HuH-7.5 (cell line): ENCODE results near the gene NRCAM.
A peak's percentile ranks its signal among the peaks of the same experiment; 100 is the strongest.
"Not testable (repeated sequence)": the region's sequence is repeated elsewhere in the genome, so short reads cannot be mapped to it uniquely, and the experiment has no call there.

Source experiments
- DNase-seq: peaks from one replicate; pipeline ENCODE4 v3.0.0; 2011; ENCODE audit warnings: low spot score

NRCAM gene

DNA sequence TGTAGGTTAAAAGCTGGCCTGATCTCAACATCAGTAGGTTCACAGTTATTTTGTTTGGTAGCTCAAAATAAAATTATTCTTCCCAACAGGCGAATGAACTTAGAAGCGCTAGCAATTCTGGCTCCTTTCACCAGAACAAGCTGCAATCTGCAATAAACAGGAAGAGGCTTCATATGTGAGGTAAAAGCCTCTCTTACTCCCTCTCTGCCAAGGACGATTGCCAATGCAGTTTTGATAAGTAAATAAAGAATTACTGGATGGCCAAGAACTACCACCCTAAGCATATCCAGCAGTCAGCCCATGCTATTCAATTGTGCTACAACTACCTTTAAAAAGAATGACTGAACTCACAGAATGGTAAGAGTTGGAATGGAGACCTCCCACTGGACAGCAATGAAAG lies 176.1 kb downstream of the NRCAM start:
- DNase-seq = no peak

DNA sequence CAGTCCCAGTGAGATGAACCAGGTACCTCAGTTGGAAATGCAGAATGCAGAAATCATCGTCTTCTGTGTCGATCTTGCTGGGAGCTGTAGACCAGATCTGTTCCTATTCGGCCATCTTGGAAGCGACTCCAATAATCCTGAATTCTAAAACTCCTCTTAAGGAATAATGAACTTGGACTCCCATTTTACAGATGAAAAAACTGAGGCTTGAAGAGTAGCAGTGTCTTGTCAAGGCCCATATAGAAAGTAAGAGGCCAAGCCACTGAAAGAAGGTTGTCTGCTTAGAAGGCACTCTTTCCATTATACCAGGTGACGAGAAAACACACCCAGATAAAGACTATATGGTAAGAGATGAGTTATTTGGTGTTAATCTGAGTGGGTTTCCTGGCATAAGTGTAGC lies 177.5 kb downstream of the NRCAM start:
- no peak for DNase-seq

- no peak for DNase-seq
Observed at GRCh38 chr7:108278281-108278680, 178.0 kb downstream of the NRCAM start.

GRCh38 chr7:108274447-108274846 lies 181.8 kb downstream of the NRCAM start:
- DNase-seq = not testable (repeated sequence)

GRCh38 chr7:108272891-108273290 lies 183.3 kb downstream of the NRCAM start:
- DNase-seq = not testable (repeated sequence)

GRCh38 chr7:108270385-108271015 lies 185.7 kb downstream of the NRCAM start:
- DNase-seq = no peak

GRCh38 chr7:108268200-108268820 lies 187.9 kb downstream of the NRCAM start:
- DNase-seq = no peak

DNA sequence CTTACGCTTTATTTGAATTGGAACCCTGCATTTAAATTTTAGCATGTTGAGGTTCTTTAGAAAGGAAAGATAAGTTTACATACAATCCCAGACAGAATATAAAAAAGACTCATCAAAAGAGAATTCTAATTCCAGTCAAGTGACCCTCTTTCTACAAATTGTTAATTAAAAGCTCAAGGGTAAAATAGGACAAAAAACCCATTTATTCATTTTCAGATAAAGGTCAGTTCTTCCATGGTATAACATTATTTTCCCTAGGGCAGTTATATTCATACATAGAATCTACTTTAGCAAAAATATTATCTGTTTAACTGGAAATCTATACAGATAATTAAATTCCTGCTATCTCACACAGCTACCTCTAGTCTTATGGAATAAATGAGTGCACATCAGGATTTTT lies 188.6 kb downstream of the NRCAM start:
- DNase-seq = no peak

DNA sequence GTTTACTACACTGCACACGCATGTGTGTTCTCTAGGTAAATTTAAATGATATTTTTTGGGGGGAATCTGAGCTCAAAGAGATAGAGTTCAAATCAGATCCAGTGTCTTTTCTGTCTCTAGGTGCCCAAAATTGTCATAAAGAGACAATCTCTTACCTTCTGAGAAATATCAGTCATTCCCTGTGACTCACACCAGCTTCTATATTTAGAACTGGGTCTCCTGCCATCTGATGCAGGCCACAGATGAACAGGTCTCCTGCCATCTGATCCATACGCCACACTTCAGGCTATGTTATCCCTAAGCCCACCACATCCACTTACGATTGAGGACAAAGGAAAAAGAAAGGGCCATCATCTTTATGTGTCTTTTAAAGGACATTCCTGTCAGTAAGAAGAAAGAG lies 189.7 kb downstream of the NRCAM start:
- DNase-seq = no peak

- DNase-seq = no peak
Observed at GRCh38 chr7:108266035-108266434, 190.2 kb downstream of the NRCAM start.

GRCh38 chr7:108265007-108265406 lies 191.2 kb downstream of the NRCAM start:
- no peak for DNase-seq

GRCh38 chr7:108263425-108263824 lies 192.8 kb downstream of the NRCAM start:
- DNase-seq = no peak

- no peak for DNase-seq
Observed at GRCh38 chr7:108261560-108262255, 194.5 kb downstream of the NRCAM start.

DNA sequence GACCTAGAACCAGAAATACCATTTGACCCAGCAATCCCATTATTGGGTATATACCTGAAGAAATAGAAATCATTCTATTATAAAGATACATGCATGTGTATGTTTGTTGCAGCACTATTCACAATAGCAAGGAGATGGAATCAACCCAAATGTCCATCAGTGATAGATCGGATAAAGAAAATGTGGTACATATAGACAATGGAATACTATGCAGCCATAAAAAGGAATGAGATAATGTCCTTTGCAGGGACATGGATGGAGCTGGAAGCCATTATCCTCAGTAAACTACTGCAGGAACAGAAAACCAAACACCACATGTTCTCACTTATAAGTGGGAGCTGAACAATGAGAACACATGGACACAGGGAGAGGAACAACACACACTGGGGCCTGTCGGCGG lies 196.8 kb downstream of the NRCAM start:
- DNase-seq = not testable (repeated sequence)

GRCh38 chr7:108257954-108258353 lies 198.3 kb downstream of the NRCAM start:
- no peak for DNase-seq

- no peak for DNase-seq
Observed at GRCh38 chr7:108254259-108254658, 202.0 kb downstream of the NRCAM start.

GRCh38 chr7:108253275-108254044 lies 202.8 kb downstream of the NRCAM start:
- no peak for DNase-seq

DNA sequence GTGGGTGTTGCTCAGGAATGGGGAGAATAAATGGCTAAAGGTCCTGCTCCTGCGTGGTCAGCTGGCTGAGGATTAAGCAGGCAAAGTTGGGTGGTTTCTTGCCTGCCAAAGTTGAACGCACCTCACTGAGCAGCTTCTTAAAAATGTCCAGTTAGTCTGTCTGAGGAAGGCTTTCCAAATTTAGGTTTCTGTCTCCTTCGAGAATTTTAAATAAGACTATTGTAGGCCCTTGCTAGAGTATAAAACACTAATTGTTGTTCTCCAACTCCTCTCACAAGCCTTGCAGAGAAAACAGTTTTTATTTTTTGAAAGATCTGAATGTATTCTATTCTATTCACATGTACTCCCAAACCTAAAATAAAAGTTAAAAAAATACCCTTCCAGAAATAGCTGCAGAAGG lies 204.1 kb downstream of the NRCAM start:
- no peak for DNase-seq

DNA sequence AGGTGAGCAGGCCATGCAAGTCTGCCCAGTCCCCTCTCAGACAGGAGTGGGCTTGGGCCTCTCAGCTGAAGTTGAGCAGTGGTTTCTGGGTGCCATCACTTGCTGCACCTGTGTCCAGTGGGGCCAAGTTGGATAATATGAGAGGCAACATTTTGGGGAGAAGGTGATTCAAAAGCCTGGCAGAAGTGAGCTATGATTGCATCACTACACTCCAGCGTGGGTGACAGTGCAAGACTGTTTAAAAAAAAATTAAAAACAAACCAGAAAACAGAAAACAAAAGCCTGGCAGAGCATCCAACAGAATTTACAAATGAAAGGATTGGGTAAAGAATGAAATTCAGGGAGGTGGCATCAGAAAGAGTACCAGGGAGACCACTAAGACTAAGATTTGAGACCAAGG lies 204.5 kb downstream of the NRCAM start:
- DNase-seq = no peak

DNA sequence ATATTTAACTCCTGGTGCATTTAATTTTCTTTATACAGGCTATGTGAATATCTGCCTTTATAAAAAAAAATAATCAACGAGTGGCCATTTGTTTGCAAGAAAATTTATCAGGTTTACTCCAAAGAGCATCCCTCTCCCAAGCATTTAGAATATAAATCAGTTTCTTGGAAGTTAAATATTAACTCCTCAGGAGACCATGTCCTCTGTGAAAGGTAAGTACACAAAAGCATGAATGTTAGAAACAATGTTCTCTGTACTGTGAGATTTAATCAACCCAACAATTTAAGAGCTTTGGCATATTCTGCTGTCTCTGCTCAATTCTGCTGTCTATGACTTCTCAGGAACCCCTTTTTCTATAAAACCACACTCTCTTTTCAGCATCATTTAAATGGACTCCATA lies 206.8 kb downstream of the NRCAM start:
- peak; percentile 53 for DNase-seq

GRCh38 chr7:108248821-108249220 lies 207.4 kb downstream of the NRCAM start:
- DNase-seq = no peak

- no peak for DNase-seq
Observed at GRCh38 chr7:108248418-108248817, 207.8 kb downstream of the NRCAM start.

DNA sequence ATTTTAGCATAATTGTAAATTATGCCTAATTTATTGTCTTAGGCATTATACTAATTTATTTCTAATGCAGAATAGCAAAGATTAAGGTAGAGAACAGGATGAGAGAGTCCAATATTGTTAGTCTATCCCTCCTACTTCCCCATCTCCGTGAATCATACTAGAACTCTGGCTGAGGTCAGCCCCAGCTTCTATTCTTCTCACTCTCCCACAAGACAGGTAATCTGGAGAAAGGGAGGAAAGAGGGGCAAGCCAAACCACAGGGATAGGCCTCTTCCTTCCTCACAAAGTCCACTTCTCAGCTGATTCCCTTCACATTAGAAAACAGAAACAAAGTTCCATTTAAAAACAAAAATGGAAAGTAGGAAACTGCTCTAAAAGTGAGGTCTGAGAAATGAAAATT lies 208.6 kb downstream of the NRCAM start:
- DNase-seq = no peak
